Measurements from ENCODE around the gene LYZ. TPM values are rescaled to one million over a fixed set of nuclear protein-coding genes. Genes with fewer than 3 reads are reported as not detected.

Gene LYZ
- total RNA-seq, 1 donor from 2014 or later: 34.4 TPM

GRCh38 chr12:69328426-69328825, 19.8 kb upstream of the LYZ start:
- Histone ChIP-seq H3K27ac (ENCODE audit: low read depth, low read length) (no peak overlapping the region), H3K27me3 (ENCODE audit: control insufficient read depth in 3 of 3, insufficient read depth in 3 of 3, low read length in 3 of 3) (peaks cover 2 to 15% (median 12%) of the 10 kb centered on the region in 3 donors), H3K9me3 (ENCODE audit: control insufficient read depth in 3 of 3, low read length in 3 of 3) (no peaks in the 10 kb centered on the region), H3K4me1 (ENCODE audit: control insufficient read depth in 3 of 3, insufficient read depth in 3 of 3, low read length in 3 of 3) (peaks cover 5 to 7% (median 5%) of the 10 kb centered on the region in 3 donors), H3K9ac (ENCODE audit: low read depth in 1 of 3, low read length in 3 of 3) (no peak overlapping the region), H3K36me3 (ENCODE audit: control insufficient read depth in 3 of 3, insufficient read depth in 3 of 3, low read length in 3 of 3) (no peaks in the 10 kb centered on the region), H3K4me3 (ENCODE audit: low read length in 3 of 3) (no peak overlapping the region)

DNA sequence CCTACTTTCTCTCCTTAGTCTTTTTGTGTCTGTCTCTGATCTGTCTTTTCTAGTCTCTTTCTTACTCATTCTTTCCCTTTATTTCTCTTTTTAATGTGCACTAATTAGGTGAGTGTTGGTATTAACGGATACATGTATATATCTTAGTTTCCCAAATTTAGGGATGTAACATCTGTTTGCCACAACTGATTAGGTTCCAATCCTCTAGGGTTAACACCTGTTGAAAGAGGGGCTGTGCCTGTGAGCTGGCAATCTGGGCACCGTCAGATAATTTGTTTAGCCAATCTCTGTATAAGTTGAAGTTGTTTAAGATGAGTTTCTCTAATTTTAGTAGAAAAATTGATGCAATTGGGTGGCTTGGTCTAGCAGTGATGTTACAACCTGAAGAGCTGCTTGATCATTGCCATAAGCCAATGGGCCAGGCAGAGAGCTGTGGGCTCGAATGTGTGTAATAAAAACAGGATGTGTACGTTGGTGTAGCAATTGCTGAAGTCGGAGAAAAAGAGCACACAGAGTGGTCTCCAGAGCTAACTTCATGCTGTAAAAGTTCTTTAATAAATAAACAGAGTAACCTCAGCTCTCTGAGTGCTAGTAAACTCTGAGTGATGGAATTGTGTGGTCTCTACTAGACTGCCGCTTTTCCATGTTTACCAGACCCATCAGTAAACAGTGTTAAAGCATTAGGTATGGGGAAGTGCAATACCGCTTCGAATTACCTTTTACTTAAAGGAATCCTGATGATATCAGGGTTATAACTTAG, 18.3 kb upstream of the LYZ start:
- Histone ChIP-seq H3K27me3 (ENCODE audit: control insufficient read depth in 3 of 3, insufficient read depth in 3 of 3, low read length in 3 of 3) (peaks cover 2 to 15% (median 12%) of the 10 kb centered on the region in 3 donors), H3K4me1 (ENCODE audit: control insufficient read depth in 3 of 3, insufficient read depth in 3 of 3, low read length in 3 of 3) (peaks cover 5 to 7% (median 5%) of the 10 kb centered on the region in 3 donors), H3K4me3 (ENCODE audit: low read length in 3 of 3) (no peak overlapping the region), H3K9ac (ENCODE audit: low read depth in 1 of 3, low read length in 3 of 3) (no peak overlapping the region), H3K36me3 (ENCODE audit: control insufficient read depth in 3 of 3, insufficient read depth in 3 of 3, low read length in 3 of 3) (no peaks in the 10 kb centered on the region), H3K9me3 (ENCODE audit: control insufficient read depth in 3 of 3, low read length in 3 of 3) (no peaks in the 10 kb centered on the region), H3K27ac (ENCODE audit: low read depth, low read length) (no peak overlapping the region)

DNA sequence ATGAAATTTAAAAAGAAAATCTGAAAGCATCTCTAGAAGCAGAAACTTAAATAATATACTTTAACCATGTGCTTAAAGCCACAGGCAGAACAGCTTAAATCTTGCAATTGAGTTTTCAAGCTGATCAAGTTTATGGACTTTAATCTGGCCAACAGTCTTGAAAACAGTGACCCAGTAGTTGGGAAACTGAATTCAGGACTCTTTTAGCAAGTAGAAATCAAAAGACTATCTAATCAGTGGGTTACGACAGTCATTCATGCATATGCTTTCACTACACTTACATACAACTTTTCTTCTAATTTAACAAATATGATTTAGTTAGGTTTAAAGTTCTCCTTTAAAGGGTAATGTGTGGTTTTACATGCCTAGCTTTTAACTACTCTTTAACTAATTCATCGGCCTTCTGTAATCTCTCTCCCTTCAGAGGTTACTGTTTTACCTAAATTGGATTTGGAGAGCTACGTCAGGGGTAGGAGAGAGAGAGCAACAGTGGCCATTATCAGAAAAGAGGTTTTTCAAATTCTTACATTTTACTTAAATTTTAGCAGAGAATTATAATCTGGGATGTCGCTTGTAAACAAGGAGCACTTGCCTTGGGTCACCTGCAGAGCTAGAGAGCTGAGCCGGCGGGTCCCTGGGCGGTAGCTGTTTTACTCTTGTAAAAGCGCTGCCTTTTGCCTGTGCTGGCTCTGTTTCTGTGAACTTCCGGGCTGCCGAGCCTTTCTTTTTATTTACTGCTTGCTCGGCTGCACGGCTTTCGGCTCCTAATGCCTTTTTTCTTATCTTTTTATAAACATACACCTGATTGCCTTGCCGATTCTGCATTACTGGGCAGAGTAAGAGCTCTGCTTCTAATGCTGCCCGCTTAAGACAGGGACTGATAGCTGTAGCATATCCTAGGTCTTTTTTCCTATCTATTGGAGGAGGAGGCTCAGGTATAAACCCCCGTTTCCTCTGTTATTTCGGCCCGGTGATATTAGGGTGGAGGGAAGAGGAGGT, 17.4 kb upstream of the LYZ start:
- H3K4me3 ChIP-seq (ENCODE audit: low read length in 3 of 3): peak overlapping the region; percentile 37 to 63 (median 60)
- no peak overlapping the region for H3K27ac ChIP-seq (ENCODE audit: low read depth, low read length)
- H3K9me3 ChIP-seq (ENCODE audit: control insufficient read depth in 3 of 3, low read length in 3 of 3): no peaks in the 10 kb centered on the region
- H3K4me1 ChIP-seq (ENCODE audit: control insufficient read depth in 3 of 3, insufficient read depth in 3 of 3, low read length in 3 of 3): peaks cover 5 to 7% (median 5%) of the 10 kb centered on the region in 3 donors
- peak overlapping the region; percentile 46 to 64 (median 57) for H3K9ac ChIP-seq (ENCODE audit: low read depth in 1 of 3, low read length in 3 of 3)
- H3K27me3 ChIP-seq (ENCODE audit: control insufficient read depth in 3 of 3, insufficient read depth in 3 of 3, low read length in 3 of 3): peaks cover 2 to 15% (median 12%) of the 10 kb centered on the region in 3 donors
- H3K36me3 ChIP-seq (ENCODE audit: control insufficient read depth in 3 of 3, insufficient read depth in 3 of 3, low read length in 3 of 3): no peaks in the 10 kb centered on the region

DNA sequence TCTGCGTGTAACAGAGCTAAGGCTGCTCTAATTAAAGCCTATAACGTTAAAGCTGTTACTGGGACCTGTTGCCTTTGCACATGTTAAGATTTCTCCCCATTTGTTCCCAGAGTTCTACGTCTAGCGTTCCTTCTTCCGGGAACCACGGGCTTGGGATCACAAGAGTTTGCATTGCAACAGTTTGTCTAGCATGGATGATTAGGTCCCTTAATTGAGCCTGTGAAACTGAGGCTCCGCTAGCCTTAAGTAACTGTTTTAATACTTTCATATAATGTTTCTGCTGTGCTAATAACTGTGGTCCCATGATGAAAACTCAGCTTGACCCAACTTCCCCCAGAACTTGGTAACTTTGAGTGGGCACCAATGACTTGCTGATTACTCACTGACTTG, 16.7 kb upstream of the LYZ start:
- Histone ChIP-seq H3K4me3 (ENCODE audit: low read length in 3 of 3) (peak overlapping the region; percentile 37 to 63 (median 60)), H3K27ac (ENCODE audit: low read depth, low read length) (no peak overlapping the region), H3K36me3 (ENCODE audit: control insufficient read depth in 3 of 3, insufficient read depth in 3 of 3, low read length in 3 of 3) (no peaks in the 10 kb centered on the region), H3K27me3 (ENCODE audit: control insufficient read depth in 3 of 3, insufficient read depth in 3 of 3, low read length in 3 of 3) (peaks cover 2 to 15% (median 12%) of the 10 kb centered on the region in 3 donors), H3K9ac (ENCODE audit: low read depth in 1 of 3, low read length in 3 of 3) (peak overlapping the region in 2 of 3 donors; percentile 46 to 64), H3K9me3 (ENCODE audit: control insufficient read depth in 3 of 3, low read length in 3 of 3) (no peaks in the 10 kb centered on the region), H3K4me1 (ENCODE audit: control insufficient read depth in 3 of 3, insufficient read depth in 3 of 3, low read length in 3 of 3) (peaks cover 5 to 7% (median 5%) of the 10 kb centered on the region in 3 donors)

DNA sequence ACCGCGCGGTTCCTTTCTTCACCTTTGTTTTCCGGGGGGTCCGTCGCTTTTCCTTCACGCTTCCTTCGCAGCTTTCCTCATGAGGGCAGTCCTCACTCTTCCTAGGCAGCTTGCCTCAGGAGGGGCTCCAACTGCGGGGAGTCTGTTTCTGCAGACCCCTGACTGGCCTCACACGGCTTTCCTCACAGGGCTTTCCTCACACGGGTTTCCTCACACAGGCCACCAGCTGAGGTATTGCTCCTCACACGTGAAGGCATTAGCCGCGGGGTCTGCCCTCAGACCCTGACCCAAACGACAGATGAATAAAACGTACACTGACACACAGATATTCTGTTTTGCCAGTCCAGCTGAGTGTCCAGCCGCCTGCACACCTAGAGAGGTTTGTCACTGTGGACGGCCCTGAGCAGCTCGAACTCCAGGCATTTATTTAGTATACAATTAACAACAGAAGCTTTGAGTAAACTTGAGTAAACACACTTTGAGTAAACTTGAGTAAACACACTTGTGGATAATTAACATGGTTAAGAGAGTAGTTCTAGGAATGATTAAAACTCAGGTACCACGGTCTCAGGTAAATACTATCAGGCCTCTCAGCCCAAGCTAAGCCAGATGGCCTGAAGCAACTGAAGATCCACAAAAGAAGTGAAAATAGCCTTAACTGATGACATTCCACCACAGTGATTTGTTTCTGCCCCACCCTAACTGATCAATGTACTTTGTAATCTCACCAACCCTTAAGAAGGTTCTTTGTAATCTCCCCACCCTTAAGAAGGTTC, 16.1 kb upstream of the LYZ start:
- H3K9me3 ChIP-seq (ENCODE audit: control insufficient read depth in 3 of 3, low read length in 3 of 3): no peaks in the 10 kb centered on the region
- peaks cover 2 to 15% (median 12%) of the 10 kb centered on the region in 3 donors for H3K27me3 ChIP-seq (ENCODE audit: control insufficient read depth in 3 of 3, insufficient read depth in 3 of 3, low read length in 3 of 3)
- no peak overlapping the region for H3K9ac ChIP-seq (ENCODE audit: low read depth in 1 of 3, low read length in 3 of 3)
- no peaks in the 10 kb centered on the region for H3K36me3 ChIP-seq (ENCODE audit: control insufficient read depth in 3 of 3, insufficient read depth in 3 of 3, low read length in 3 of 3)
- peaks cover 5 to 7% (median 5%) of the 10 kb centered on the region in 3 donors for H3K4me1 ChIP-seq (ENCODE audit: control insufficient read depth in 3 of 3, insufficient read depth in 3 of 3, low read length in 3 of 3)
- H3K27ac ChIP-seq (ENCODE audit: low read depth, low read length): no peak overlapping the region
- H3K4me3 ChIP-seq (ENCODE audit: low read length in 3 of 3): peak overlapping the region in 1 of 3 donors; percentile 63

DNA sequence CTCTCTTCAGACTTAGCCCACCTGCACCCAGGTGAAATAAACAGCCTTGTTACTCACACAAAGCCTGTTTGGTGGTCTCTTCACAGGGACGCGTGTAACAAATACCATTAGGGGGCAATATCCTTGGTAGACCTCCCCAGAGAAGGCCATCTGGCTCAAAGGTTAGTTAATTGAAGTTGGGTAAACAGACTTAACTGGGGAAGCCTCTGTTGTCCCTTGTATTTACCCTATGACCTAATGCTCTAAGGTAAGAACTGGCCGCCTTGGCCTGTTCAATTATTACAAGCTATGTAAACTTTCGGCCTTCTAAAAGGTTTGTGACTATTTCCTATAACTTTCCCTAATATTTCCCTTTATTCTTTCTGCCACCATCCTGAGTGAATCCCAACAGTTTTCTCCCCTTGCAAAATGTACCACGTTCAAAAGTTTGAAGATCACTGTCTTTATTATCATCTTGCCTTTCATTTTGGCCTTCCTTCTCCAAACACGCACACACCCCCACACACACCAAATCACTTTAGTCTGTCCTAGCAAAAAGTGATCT, 15.3 kb upstream of the LYZ start:
- H3K4me1 ChIP-seq (ENCODE audit: control insufficient read depth in 3 of 3, insufficient read depth in 3 of 3, low read length in 3 of 3): peaks cover 5 to 7% (median 5%) of the 10 kb centered on the region in 3 donors
- H3K4me3 ChIP-seq (ENCODE audit: low read length in 3 of 3): no peak overlapping the region
- H3K36me3 ChIP-seq (ENCODE audit: control insufficient read depth in 3 of 3, insufficient read depth in 3 of 3, low read length in 3 of 3): no peaks in the 10 kb centered on the region
- H3K9ac ChIP-seq (ENCODE audit: low read depth in 1 of 3, low read length in 3 of 3): no peak overlapping the region
- no peak overlapping the region for H3K27ac ChIP-seq (ENCODE audit: low read depth, low read length)
- peaks cover 2 to 15% (median 12%) of the 10 kb centered on the region in 3 donors for H3K27me3 ChIP-seq (ENCODE audit: control insufficient read depth in 3 of 3, insufficient read depth in 3 of 3, low read length in 3 of 3)
- H3K9me3 ChIP-seq (ENCODE audit: control insufficient read depth in 3 of 3, low read length in 3 of 3): no peaks in the 10 kb centered on the region

- peaks cover 2 to 13% (median 5%) of the 10 kb centered on the region in 3 donors for H3K27me3 ChIP-seq (ENCODE audit: control insufficient read depth in 3 of 3, insufficient read depth in 3 of 3, low read length in 3 of 3)
- no peak overlapping the region for H3K9ac ChIP-seq (ENCODE audit: low read depth in 1 of 3, low read length in 3 of 3)
- peaks cover 5 to 7% (median 5%) of the 10 kb centered on the region in 3 donors for H3K4me1 ChIP-seq (ENCODE audit: control insufficient read depth in 3 of 3, insufficient read depth in 3 of 3, low read length in 3 of 3)
- H3K27ac ChIP-seq (ENCODE audit: low read depth, low read length): no peak overlapping the region
- no peaks in the 10 kb centered on the region for H3K36me3 ChIP-seq (ENCODE audit: control insufficient read depth in 3 of 3, insufficient read depth in 3 of 3, low read length in 3 of 3)
- no peak overlapping the region for H3K4me3 ChIP-seq (ENCODE audit: low read length in 3 of 3)
- H3K9me3 ChIP-seq (ENCODE audit: control insufficient read depth in 3 of 3, low read length in 3 of 3): no peaks in the 10 kb centered on the region
Observed at GRCh38 chr12:69334158-69334557, 14.0 kb upstream of the LYZ start.

DNA sequence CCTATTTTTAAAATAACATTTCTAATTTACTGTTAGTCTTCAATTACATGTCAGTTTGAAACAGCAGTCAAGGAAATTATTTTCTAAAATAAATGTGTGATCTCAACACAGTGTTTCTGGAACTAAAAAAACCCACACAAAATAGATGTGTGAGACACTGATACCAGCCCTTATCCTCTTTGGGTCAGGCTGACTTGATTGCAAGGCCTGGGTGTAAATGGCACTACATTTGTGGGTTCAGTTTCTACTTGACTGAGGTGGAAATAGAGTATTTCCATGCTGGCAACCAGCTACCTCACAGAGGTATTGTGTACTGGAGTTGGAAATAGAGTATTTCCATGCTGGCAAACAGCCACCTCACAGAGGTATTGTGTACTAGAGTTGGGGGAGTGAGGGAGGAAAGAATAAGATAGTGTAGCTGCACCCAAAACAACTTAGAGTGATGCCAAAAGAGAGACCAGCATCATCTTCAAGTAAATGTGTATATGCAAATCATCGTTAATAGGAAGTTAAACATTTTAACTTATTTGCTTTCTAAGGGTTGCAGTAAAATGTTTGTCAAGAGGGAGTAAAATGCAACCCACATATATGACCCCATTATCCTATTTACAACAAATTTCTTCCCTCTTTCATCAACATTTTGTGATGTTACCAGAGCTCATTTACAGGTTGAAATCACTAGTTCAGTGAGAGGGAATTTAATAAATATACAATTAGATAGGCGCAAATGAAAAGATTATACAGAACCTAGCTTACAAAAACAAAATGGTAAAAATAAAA, 10.7 kb upstream of the LYZ start:
- Histone ChIP-seq H3K27ac (ENCODE audit: low read depth, low read length) (no peak overlapping the region), H3K4me1 (ENCODE audit: control insufficient read depth in 3 of 3, insufficient read depth in 3 of 3, low read length in 3 of 3) (no peaks in the 10 kb centered on the region)

More for the DNA sequence above, 10.7 kb upstream of the LYZ start:
- H3K27me3 ChIP-seq (ENCODE audit: control insufficient read depth in 3 of 3, insufficient read depth in 3 of 3, low read length in 3 of 3): peaks cover 0 to 3% (median 2%) of the 10 kb centered on the region in 3 donors
- H3K9me3 ChIP-seq (ENCODE audit: control insufficient read depth in 3 of 3, low read length in 3 of 3): no peaks in the 10 kb centered on the region
- no peak overlapping the region for H3K4me3 ChIP-seq (ENCODE audit: low read length in 3 of 3)
- H3K9ac ChIP-seq (ENCODE audit: low read depth in 1 of 3, low read length in 3 of 3): no peak overlapping the region
- H3K36me3 ChIP-seq (ENCODE audit: control insufficient read depth in 3 of 3, insufficient read depth in 3 of 3, low read length in 3 of 3): no peaks in the 10 kb centered on the region
